Right lobe of liver (tissue), 6 donors: ENCODE measurements around the gene GK2. TPM values are rescaled to one million over a fixed set of nuclear protein-coding genes. Genes with fewer than 3 reads are reported as not detected.

Source experiments
- ATAC-seq, 4 donors: fragments of 200-7000 bp; cut with Tn5 transposase; one replicate each; pipeline ENCODE4 v1.9.1; 2020; ENCODE audit warnings: mild to moderate bottlenecking in 4 of 4, moderate library complexity in 4 of 4
- DNase-seq, 3 donors: peaks; one replicate each; pipeline ENCODE4 v3.0.0-alpha.2; 2020
- H3K27ac ChIP-seq, 3 donors: fragments of 200-600 bp; one replicate each; pipeline ENCODE4 v1.8.0; 2022
- H3K27me3 ChIP-seq, 2 donors: fragments of 200-600 bp; one replicate each; pipeline ENCODE4 v1.8.0; 2022
- H3K36me3 ChIP-seq, 4 donors: fragments of 200-600 bp; sonication (generic) in 1 of 4; one replicate each; pipeline versions ENCODE4 v1.5.1 to v1.8.0; 2017 to 2022; ENCODE audit warnings: control low read depth in 1 of 4
- H3K4me1 ChIP-seq, 4 donors: fragments of 200-600 bp; sonication (generic) in 1 of 4; one replicate each; pipeline versions ENCODE4 v1.5.1 to v1.8.0; 2017 to 2022; ENCODE audit warnings: control low read depth in 1 of 4
- H3K4me3 ChIP-seq, 3 donors: fragments of 200-600 bp; one replicate each; pipeline ENCODE4 v1.8.0; 2022
- H3K9me3 ChIP-seq, 4 donors: fragments of 200-600 bp; sonication (generic) in 1 of 4; one replicate each; pipeline versions ENCODE4 v1.5.1 to v1.8.0; 2017 to 2022; ENCODE audit warnings: control low read depth in 1 of 4
- POLR2A ChIP-seq: fragments of 450-650 bp; IDR thresholded peaks from one replicate; pipeline ENCODE4 v1.6.1; 2017; ENCODE audit warnings: antibody characterized with exemption, mild to moderate bottlenecking
- WGBS: methylation state at CpG from one replicate; pipeline ENCODE4 v1.1.6; 2018; ENCODE audit warnings: low coverage, low lambda C conversion rate; ENCODE audit not compliant: insufficient coverage; ENCODE audit errors: missing lambda C conversion rate; 5-methylcytosine and 5-hydroxymethylcytosine counted together
- intact Hi-C, 2 donors: fragments of 100-400 bp; cut with DNase I; formaldehyde crosslinking; loops; one replicate each; pipeline versions ENCODE4 v1.11.2 to v1.14.1; 2022
- total RNA-seq, 6 experiments: library from RNA; depleted of rRNA in 2 of 6; stranded (reverse); fragments of >200 nt in 2 of 6; fragmentation: NEBNext Ultra II Directional in 3 of 6; extraction: Animal tissue kit (Norgen Biotek cat#: 25700) in 3 of 6; gene quantifications; one replicate each; pipeline versions ENCODE4 v1.1.0 to v1.2.4, GENCODE V29; 2016 to 2023
- TF ChIP-seq, protein P1 (sequence below), 4 donors: fragments of 200-600 bp in 3 of 4; fragments of 450-650 bp in 1 of 4; IDR thresholded peaks; one replicate each; pipeline versions ENCODE4 v1.5.1 to v1.8.0; 2016 to 2022; ENCODE audit warnings: antibody characterized with exemption in 4 of 4, mild to moderate bottlenecking in 2 of 4
- donor health status: DM: no; HTN: yes; CAD: no.
- donor health status: DM: no; HTN: no; CAD: no.
- donor health status: DM: no; HTN: no; CAD: no.
- donor health status: DM: no; HTN: yes; CAD: no.
- donor health status: DM: no; HTN: yes; CAD: no.

GK2 gene
- total RNA-seq, 6 experiments from 2014 or later = not detected

DNA sequence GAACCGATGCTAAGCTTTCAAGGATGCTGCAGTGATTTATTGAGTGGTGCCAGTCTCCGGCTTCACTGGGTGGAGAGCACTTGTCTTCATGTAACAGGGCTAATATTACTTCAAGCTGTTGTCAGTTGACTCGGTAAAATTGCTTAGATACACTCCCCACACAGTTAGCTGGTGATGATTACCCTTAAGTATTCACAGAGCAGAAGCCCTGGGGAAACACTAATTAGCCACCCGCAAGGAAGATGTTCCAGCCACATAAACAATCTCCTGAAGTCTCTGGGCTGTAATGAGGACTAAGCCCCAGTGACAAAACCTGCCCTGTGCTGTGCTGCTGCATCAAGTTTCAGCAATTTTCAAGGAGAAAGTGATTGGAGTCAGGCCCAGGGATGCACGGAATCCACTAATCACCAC is 37.3 kb upstream of the GK2 start:
- TF ChIP-seq POLR2A = no peak
- TF ChIP-seq, protein P1, sequence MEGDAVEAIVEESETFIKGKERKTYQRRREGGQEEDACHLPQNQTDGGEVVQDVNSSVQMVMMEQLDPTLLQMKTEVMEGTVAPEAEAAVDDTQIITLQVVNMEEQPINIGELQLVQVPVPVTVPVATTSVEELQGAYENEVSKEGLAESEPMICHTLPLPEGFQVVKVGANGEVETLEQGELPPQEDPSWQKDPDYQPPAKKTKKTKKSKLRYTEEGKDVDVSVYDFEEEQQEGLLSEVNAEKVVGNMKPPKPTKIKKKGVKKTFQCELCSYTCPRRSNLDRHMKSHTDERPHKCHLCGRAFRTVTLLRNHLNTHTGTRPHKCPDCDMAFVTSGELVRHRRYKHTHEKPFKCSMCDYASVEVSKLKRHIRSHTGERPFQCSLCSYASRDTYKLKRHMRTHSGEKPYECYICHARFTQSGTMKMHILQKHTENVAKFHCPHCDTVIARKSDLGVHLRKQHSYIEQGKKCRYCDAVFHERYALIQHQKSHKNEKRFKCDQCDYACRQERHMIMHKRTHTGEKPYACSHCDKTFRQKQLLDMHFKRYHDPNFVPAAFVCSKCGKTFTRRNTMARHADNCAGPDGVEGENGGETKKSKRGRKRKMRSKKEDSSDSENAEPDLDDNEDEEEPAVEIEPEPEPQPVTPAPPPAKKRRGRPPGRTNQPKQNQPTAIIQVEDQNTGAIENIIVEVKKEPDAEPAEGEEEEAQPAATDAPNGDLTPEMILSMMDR (IDR thresholded peaks at IDR 0.05) = no peak
- Histone ChIP-seq H3K4me1 (no peaks in the 10 kb centered on the region), H3K36me3 (no peaks in the 10 kb centered on the region), H3K4me3 (no peak overlapping the region), H3K9me3 (no peaks in the 10 kb centered on the region), H3K27ac (no peak overlapping the region), H3K27me3 (no peaks in the 10 kb centered on the region)
- DNase-seq = no peak
- 29% methylated on average over 5 of the region's 5 CpGs for WGBS
- intact Hi-C loops = no loop called here
- ATAC-seq = no peak

DNA sequence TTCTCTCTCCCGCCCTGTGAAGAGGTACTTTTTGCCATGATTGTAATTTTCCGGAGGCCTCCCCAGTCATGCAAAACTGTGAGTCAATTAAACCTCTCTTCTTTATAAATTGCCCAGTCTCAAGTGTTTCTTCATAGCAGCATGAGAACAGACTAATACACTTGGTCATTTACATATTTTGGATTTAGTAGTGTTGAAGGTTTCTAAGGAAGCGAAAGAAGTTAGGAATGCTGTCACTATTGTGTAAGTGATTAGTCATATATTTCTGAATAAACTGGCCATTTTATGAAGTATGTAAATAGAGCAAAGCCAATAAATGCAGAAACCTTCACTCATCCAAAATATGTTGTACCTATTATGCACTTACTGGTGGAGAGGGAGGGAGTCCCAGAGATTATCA is 34.4 kb upstream of the GK2 start:
- Histone ChIP-seq H3K27me3 (no peaks in the 10 kb centered on the region), H3K9me3 (no peaks in the 10 kb centered on the region), H3K4me1 (no peaks in the 10 kb centered on the region), H3K27ac (no peak overlapping the region), H3K36me3 (no peaks in the 10 kb centered on the region), H3K4me3 (no peak overlapping the region)
- WGBS = 94% methylated on average over 3 of the region's 3 CpGs
- intact Hi-C loops = no loop called here
- DNase-seq (no peak), ATAC-seq (no peak)
- TF ChIP-seq POLR2A = no peak
- TF ChIP-seq, protein P1 (IDR thresholded peaks at IDR 0.05) = no peak

DNA sequence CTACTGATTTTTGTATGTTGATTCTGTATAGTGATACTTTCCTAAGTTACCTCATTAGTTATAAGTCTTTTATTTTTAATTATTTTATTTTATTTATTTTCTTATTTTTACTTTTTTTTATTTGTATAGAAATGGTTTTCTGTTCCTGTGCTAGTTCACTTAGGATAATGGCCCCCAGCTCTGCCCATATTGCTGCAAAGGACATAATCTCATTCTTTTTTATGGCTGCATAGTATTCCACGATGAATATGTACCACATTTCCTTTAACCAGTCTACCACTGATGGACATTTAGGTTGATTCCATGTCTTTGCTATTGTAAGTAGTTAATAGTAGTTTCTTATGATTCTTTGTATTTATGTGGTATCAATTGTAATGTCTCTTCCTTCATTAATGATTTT is 31.5 kb upstream of the GK2 start:
- no peak overlapping the region for H3K27ac ChIP-seq
- intact Hi-C loops = no loop called here
- no peaks in the 10 kb centered on the region for H3K27me3 ChIP-seq
- TF ChIP-seq, protein P1 (IDR thresholded peaks at IDR 0.05) = no peak
- TF ChIP-seq POLR2A = no peak
- DNase-seq (no peak), ATAC-seq (no peak)
- no peaks in the 10 kb centered on the region for H3K4me1 ChIP-seq
- no peaks in the 10 kb centered on the region for H3K36me3 ChIP-seq
- H3K4me3 ChIP-seq = no peak overlapping the region
- WGBS = no CpG with 5 or more reads among the region's 1 CpG
- no peaks in the 10 kb centered on the region for H3K9me3 ChIP-seq

DNA sequence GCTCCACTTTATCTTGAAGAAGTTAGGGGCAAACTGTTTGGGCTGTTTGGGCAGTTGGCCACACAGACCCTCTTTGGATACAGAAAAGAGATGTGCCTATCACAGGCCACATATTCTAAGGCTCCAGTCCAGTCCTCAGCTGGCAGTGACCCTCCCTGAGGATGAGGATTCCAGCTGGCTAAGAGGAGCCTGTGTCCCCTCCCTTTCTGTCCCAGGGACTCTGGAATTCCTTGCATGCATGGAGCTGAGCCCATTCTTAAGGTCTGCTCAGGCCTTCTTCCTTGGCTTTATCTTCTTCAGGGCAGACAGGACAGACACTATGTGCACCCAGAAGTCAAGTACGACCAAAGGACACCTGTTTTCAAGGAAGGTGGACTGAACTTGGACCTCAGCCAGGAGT is 23.8 kb upstream of the GK2 start:
- Histone ChIP-seq H3K9me3 (no peaks in the 10 kb centered on the region), H3K27ac (no peak overlapping the region), H3K4me1 (no peaks in the 10 kb centered on the region), H3K27me3 (no peaks in the 10 kb centered on the region), H3K36me3 (no peaks in the 10 kb centered on the region), H3K4me3 (no peak overlapping the region)
- ATAC-seq = no peak
- intact Hi-C loops = no loop called here
- DNase-seq = no peak
- TF ChIP-seq, protein P1 (IDR thresholded peaks at IDR 0.05) = no peak
- TF ChIP-seq POLR2A = no peak
- 20% methylated on average over 1 of the region's 1 CpG for WGBS
